Suprapubic skin (tissue), 4 donors: ENCODE data around the gene SUPT5H. TPM values are rescaled to one million over a fixed set of nuclear protein-coding genes. Genes with fewer than 3 reads are reported as not detected.

ENCODE experiments used
- DNase-seq, 2 donors: peaks; one replicate each; pipeline ENCODE4 v3.0.0-alpha.2; 2019; ENCODE audit warnings: low spot score in 2 of 2
- H3K27ac ChIP-seq: fragments of 200-600 bp; sonication (generic); one replicate; pipeline ENCODE4 v1.5.1; 2019
- H3K27me3 ChIP-seq: fragments of 200-600 bp; sonication (generic); one replicate; pipeline ENCODE4 v1.5.1; 2019
- H3K36me3 ChIP-seq: fragments of 200-600 bp; sonication (generic); one replicate; pipeline ENCODE4 v1.5.1; 2019
- H3K4me1 ChIP-seq: fragments of 200-600 bp; sonication (generic); one replicate; pipeline ENCODE4 v1.5.1; 2019
- H3K4me3 ChIP-seq: fragments of 200-600 bp; sonication (generic); one replicate; pipeline ENCODE4 v1.5.1; 2019; ENCODE audit warnings: mild to moderate bottlenecking
- H3K9me3 ChIP-seq: fragments of 200-600 bp; sonication (generic); one replicate; pipeline ENCODE4 v1.5.1; 2019
- CTCF ChIP-seq, 2 donors: fragments of 200-600 bp in 1 of 2; fragments of 450-650 bp in 1 of 2; sonication (generic) in 1 of 2; IDR thresholded peaks; one replicate each; pipeline ENCODE4 v1.5.1; 2016 to 2019; ENCODE audit warnings: antibody characterized with exemption in 2 of 2, mild to moderate bottlenecking in 1 of 2, moderate library complexity in 1 of 2
- EP300 ChIP-seq: sonication (generic); formaldehyde crosslinking; IDR thresholded peaks from one replicate; pipeline ENCODE4 v1.6.1; 2017; ENCODE audit warnings: antibody characterized with exemption
- POLR2A ChIP-seq, 2 donors: fragments of 450-650 bp; IDR thresholded peaks; one replicate each; pipeline ENCODE4 v1.6.1; 2017; ENCODE audit warnings: antibody characterized with exemption in 2 of 2, mild to moderate bottlenecking in 2 of 2, moderate library complexity in 2 of 2
- POLR2AphosphoS5 ChIP-seq, 3 donors: sonication (generic); formaldehyde crosslinking; IDR thresholded peaks; one replicate each; pipeline ENCODE4 v1.6.1; 2017; ENCODE audit warnings: antibody characterized with exemption in 3 of 3
- WGBS: methylation state at CpG from one replicate; pipeline ENCODE4 v1.1.5; 2018; 5-methylcytosine and 5-hydroxymethylcytosine counted together
- total RNA-seq, 4 donors: library from RNA; depleted of rRNA; stranded (reverse); fragments of >200 nt; gene quantifications; one replicate each; pipeline ENCODE4 v1.1.0, GENCODE V29; 2016

SUPT5H gene
- total RNA-seq, 4 donors from 2014 or later: 59.4 to 135 (median 75.4) TPM

GRCh38 chr19:39413911-39414608 is 31.3 kb upstream of the SUPT5H start:
- H3K27ac ChIP-seq: peak overlapping the region; percentile 81
- 58% methylated on average over 14 of the region's 18 CpGs for WGBS
- peaks cover 45% of the 10 kb centered on the region for H3K4me1 ChIP-seq
- H3K27me3 ChIP-seq: no peaks in the 10 kb centered on the region
- H3K9me3 ChIP-seq: no peaks in the 10 kb centered on the region
- no peak for TF ChIP-seq CTCF (IDR thresholded peaks at IDR 0.05)
- peak overlapping the region; percentile 93 for H3K4me3 ChIP-seq
- peak; percentile 83 to 85 for DNase-seq
- H3K36me3 ChIP-seq: peaks cover 16% of the 10 kb centered on the region

- WGBS: 68% methylated on average over 27 of the region's 35 CpGs
- no peak for TF ChIP-seq POLR2AphosphoS5 (IDR thresholded peaks at IDR 0.05)
- no peak for TF ChIP-seq POLR2A (IDR thresholded peaks at IDR 0.05)
Measured at GRCh38 chr19:39415111-39416046, 30.0 kb upstream of the SUPT5H start.

GRCh38 chr19:39416152-39417120 is 28.9 kb upstream of the SUPT5H start:
- Histone ChIP-seq H3K27ac (no peak overlapping the region), H3K27me3 (no peaks in the 10 kb centered on the region), H3K9me3 (no peaks in the 10 kb centered on the region), H3K4me3 (no peak overlapping the region), H3K4me1 (peaks cover 27% of the 10 kb centered on the region), H3K36me3 (peaks cover 29% of the 10 kb centered on the region)
- DNase-seq: peak in 1 of 2 donors; percentile 82
- WGBS: 88% methylated on average over 14 of the region's 27 CpGs
- no peak for TF ChIP-seq POLR2AphosphoS5 (IDR thresholded peaks at IDR 0.05)

More at GRCh38 chr19:39415111-39416046, 30.0 kb upstream of the SUPT5H start:
- H3K36me3 ChIP-seq: peaks cover 21% of the 10 kb centered on the region
- no peaks in the 10 kb centered on the region for H3K9me3 ChIP-seq
- no peaks in the 10 kb centered on the region for H3K27me3 ChIP-seq
- no peak overlapping the region for H3K27ac ChIP-seq
- H3K4me3 ChIP-seq: peak overlapping the region; percentile 93
- no peak for DNase-seq
- peaks cover 38% of the 10 kb centered on the region for H3K4me1 ChIP-seq

GRCh38 chr19:39417463-39418181 is 27.8 kb upstream of the SUPT5H start:
- Histone ChIP-seq H3K4me3 (no peak overlapping the region), H3K4me1 (peaks cover 23% of the 10 kb centered on the region), H3K27me3 (no peaks in the 10 kb centered on the region), H3K36me3 (peaks cover 40% of the 10 kb centered on the region), H3K27ac (no peak overlapping the region), H3K9me3 (no peaks in the 10 kb centered on the region)
- no peak for DNase-seq
- TF ChIP-seq CTCF (IDR thresholded peaks at IDR 0.05) (no peak), EP300 (no peak), POLR2A (IDR thresholded peaks at IDR 0.05) (no peak), POLR2AphosphoS5 (IDR thresholded peaks at IDR 0.05) (no peak)
- 89% methylated on average over 17 of the region's 30 CpGs for WGBS

GRCh38 chr19:39419003-39419402 is 26.4 kb upstream of the SUPT5H start:
- WGBS: 87% methylated on average over 9 of the region's 9 CpGs
- Histone ChIP-seq H3K36me3 (peaks cover 51% of the 10 kb centered on the region), H3K4me3 (no peak overlapping the region), H3K27ac (no peak overlapping the region), H3K9me3 (no peaks in the 10 kb centered on the region), H3K4me1 (peaks cover 14% of the 10 kb centered on the region), H3K27me3 (no peaks in the 10 kb centered on the region)
- DNase-seq: no peak
- TF ChIP-seq EP300 (no peak), POLR2AphosphoS5 (IDR thresholded peaks at IDR 0.05) (no peak)

GRCh38 chr19:39420769-39421168 is 24.6 kb upstream of the SUPT5H start:
- Histone ChIP-seq H3K27ac (no peak overlapping the region), H3K9me3 (no peaks in the 10 kb centered on the region), H3K4me3 (no peak overlapping the region), H3K4me1 (no peaks in the 10 kb centered on the region), H3K36me3 (peaks cover 61% of the 10 kb centered on the region), H3K27me3 (no peaks in the 10 kb centered on the region)
- DNase-seq: no peak
- TF ChIP-seq EP300 (no peak), CTCF (IDR thresholded peaks at IDR 0.05) (no peak), POLR2A (IDR thresholded peaks at IDR 0.05) (no peak)
- 89% methylated on average over 8 of the region's 15 CpGs for WGBS
